HL-60/S4 treated with retinoic acid at 250 ng/mL for 4 days and 3 days (cell line): Measurements from ENCODE around the gene KCTD16.

ENCODE experiments used
- in situ Hi-C: fragments of 300-500 bp; cut with MboI; formaldehyde crosslinking; loops from 2 replicates; pipeline ENCODE4 v1.7.0; 2022; ENCODE audit warnings: low sequenced_read_pairs

KCTD16 gene

DNA sequence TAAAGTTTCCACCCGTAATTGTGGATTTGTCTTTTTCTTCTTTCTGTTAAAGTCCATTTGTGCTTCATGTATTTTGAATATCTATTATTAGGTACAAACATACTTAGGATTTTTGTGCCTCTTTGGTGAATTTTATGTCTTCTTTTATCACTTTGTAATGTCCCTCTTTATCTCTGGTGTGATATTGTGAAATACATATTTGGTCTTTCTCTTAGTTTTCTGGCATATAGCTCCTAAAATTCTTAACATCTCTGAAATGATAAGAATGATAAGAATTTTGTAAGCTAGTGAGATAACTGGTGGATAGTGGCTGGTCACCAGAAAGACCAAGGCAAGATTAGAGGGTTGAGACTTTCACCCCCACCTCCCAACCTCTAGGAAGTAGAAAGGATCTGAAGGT is 111.1 kb downstream of the KCTD16 start:
- in situ Hi-C loops: no loop called here

DNA sequence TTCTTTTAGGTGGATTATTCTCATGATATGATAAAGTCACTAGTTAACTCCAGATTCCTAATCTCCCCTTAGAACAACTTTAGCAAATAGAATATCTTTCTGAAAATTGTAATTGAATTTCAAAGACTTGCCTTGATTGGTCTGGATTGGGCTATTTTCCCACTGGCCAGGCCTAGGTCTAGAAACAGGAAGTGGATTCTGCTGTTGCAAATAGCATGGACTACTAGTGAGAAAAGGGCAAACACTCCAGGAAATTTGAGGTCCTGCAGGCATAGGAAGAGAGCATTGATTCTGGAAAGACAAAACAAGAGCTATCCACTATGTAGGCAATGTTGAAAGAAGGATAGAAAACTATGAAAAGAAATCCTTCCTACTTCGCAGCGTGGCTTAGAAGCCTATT is 113.4 kb downstream of the KCTD16 start:
- in situ Hi-C loops: no loop called here

DNA sequence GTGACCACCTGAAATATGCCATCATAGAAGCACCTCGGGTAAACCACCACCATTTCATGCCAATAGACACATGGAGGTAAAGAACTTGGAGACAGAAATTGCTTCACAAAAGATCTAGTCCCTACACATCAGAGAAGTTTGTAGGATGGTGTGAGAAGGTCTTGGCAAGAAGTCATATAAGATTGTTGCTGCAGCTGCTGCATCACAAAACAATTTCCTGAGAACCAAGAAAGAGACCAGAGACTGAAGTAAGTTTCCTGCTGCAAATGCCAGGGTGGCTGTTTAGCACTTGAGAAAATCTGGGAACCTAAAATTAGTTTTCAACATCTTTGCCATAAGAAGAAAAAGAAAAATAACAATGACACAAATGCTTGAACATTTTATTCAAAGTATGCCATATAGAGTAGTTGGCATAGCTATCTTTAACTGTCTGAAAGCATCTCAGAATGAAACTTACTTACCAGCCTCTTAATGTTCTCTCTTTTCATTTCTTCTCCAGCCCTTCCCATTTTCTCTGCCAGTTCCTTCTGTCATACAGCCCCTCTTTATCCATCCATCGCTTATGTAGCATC is 114.3 kb downstream of the KCTD16 start:
- in situ Hi-C loops: no loop called here

GRCh38 chr5:144289277-144289676 is 118.6 kb downstream of the KCTD16 start:
- in situ Hi-C loops: no loop called here

DNA sequence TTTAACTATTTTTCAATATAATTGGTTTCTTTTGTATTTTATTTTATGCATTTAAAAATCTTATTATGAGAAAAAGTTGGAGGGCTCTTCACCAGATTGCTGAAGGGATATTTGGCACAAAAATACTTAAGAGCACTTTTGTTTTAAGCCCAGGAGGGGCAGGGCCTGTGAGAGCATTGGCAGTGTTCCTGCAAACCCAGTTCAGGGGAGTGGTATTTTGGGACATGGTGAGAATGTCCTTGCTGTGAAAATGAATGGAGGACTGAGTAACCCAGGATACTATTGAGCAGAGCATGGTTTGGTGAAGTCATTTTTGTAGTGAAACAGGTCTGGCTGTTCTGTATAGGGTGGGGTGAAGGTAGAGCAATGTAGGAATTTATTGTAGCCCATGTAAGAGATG is 121.4 kb downstream of the KCTD16 start:
- in situ Hi-C loops: no loop called here

GRCh38 chr5:144295284-144295683 is 124.6 kb downstream of the KCTD16 start:
- in situ Hi-C loops: no loop called here

DNA sequence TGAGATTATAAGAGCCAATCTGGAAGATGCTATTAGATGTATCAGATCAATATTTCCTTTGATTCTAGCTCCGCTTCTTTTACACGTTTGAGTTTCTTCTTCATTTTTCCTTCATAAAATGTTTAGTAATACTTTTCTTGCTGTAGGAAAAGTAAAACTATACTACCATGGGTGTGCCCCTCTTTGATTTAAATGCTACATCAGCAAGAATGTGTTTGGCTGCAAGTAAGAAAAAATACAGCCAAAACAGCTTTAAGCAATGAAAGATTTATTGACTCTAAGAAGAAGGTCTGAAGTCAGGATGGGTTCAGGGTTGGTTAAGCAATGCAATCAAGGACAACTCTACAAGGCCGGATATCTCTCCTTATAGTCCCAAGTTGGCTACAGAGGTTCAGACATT is 126.4 kb downstream of the KCTD16 start:
- in situ Hi-C loops: no loop called here

GRCh38 chr5:144298658-144299057 is 128.0 kb downstream of the KCTD16 start:
- in situ Hi-C loops: no loop called here

- in situ Hi-C loops: no loop called here
These were observed 134.0 kb downstream of the KCTD16 start for GRCh38 chr5:144304688-144305087.

- in situ Hi-C loops: no loop called here
These were observed 137.1 kb downstream of the KCTD16 start for GRCh38 chr5:144307736-144308135.

GRCh38 chr5:144308174-144308573 is 137.5 kb downstream of the KCTD16 start:
- in situ Hi-C loops: no loop called here

DNA sequence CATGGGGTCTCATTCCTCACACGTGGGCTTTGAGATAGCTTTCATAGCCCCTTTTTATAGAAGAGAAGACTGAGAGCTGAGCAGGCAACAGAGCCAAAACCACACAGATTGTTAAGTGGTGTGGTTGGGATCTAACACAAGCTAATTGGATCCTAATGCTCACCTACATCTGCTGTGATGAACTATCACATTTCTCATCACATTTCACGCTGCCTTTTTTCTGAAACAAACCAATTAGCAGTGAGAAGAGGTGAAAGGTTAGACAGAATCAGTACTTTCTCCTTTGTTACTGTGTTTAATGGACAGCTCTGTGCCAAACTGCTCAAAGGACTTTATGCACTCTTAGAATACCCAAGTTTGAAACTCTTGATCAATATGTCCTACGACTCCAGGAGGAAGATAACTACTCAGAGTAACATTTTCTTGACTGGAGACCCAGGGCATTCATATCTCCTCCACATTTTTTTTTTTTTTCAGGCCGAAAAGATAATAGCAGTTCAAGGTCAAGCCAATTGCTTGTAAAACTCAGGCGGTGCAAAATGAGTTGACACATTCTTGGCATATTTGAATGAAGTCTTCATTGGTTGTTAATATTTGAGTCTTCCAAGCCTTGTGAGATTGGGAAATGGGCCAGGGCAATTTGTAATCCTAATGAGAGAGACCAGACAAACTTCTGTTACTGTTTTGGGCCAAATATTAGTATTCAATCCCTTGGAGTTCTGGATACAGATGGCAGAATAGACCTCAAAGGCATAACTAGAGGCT is 138.4 kb downstream of the KCTD16 start:
- in situ Hi-C loops: no loop called here

- in situ Hi-C loops: no loop called here
These were observed 139.9 kb downstream of the KCTD16 start for GRCh38 chr5:144310621-144311020.

DNA sequence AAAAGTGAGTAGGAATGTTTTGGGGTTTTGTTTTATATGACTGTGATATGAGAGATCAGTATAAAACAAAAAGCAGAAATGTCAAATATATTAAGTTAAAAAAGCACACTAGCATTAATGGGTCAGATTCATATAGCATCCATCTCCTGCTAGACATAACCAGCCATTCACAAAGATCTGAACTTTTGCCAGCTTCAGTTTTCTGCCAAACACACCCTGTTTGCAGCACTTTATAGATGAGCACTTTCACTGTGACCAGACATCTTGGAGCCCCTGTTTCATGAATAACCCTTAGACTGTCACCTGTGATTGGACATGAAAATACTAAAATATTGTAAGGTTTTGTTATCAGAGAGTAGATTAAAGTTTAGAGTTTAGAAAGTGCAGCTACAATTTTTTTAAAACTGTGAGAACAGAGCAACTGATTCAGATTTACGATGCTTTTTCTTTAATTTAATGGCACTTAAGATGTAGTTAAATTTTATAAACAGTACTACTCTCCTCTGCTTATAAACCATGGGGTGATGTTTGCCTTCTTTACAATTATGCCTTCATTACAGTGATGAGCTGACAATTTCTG is 142.6 kb downstream of the KCTD16 start:
- in situ Hi-C loops: no loop called here

GRCh38 chr5:144315026-144315425 is 144.4 kb downstream of the KCTD16 start:
- in situ Hi-C loops: no loop called here

DNA sequence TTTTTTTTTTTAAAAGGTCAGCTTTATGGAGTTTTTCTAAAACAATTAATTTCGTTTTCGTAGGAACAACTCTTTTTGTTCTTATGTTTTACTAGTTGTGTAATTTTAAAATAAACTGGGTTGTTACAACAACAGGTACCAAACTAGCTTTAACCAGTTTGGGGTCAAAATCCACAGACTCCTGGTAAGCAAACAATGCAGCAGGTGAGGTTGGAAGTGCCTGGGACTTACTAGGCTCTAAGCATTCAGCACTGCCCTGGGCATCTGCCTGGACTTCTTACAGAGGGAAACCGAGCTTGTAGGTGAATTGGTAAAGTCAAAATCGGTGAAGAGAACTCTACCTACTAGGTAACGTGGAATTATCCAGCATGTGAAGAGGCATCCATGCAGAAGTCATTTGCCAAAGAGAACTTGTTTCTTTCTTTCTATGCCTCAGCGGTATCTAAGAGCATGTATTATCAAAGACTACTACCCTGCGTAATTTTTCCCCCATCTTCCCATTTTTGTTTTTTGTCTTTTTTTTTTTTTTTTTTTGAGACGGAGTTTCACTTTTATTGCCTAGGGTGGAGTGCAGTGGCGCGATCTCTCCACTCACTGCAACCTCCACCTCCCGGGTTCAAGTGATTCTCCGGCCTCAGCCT is 145.4 kb downstream of the KCTD16 start:
- in situ Hi-C loops: no loop called here

GRCh38 chr5:144318011-144318410 is 147.3 kb downstream of the KCTD16 start:
- in situ Hi-C loops: no loop called here

DNA sequence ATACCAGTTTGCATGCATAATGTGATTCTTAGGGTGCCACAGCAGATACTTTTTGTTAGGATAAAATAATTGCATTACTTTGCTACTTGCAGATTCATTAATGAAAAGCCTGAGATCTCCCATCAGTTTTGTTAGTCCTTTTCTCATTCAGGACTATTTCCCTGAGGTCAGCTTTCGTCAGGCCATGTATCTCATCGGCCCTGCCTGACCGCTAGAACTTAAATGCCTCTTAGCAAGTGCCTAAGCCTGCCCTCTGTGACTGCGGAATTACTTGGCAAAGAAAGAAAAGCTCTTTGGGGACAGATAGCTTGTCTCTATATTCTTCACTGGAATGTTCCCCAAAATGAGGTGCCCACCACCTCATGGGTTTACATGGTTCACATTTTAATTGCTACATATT is 147.8 kb downstream of the KCTD16 start:
- in situ Hi-C loops: no loop called here

GRCh38 chr5:144323181-144323580 is 152.5 kb downstream of the KCTD16 start:
- in situ Hi-C loops: no loop called here

GRCh38 chr5:144325532-144325931 is 154.9 kb downstream of the KCTD16 start:
- in situ Hi-C loops: no loop called here

DNA sequence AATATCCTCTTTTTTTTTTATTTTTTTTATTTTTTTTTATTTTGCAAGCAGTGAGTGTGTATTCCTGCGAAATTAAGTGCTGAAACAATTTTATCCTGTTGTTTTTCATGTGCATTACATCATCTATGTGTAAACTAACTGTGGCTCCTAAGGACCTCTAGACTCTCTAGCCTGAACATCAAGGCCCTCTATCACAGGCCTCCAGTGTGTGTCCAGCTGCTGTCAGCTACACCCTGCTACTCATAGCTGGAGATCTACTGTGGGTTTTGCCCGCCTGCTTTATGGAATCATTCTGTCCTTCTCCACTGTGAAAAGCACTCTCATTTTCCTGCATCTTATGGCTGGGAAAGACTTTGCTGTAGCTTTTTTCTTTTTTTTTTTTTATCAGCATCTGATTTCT is 157.8 kb downstream of the KCTD16 start:
- in situ Hi-C loops: no loop called here

DNA sequence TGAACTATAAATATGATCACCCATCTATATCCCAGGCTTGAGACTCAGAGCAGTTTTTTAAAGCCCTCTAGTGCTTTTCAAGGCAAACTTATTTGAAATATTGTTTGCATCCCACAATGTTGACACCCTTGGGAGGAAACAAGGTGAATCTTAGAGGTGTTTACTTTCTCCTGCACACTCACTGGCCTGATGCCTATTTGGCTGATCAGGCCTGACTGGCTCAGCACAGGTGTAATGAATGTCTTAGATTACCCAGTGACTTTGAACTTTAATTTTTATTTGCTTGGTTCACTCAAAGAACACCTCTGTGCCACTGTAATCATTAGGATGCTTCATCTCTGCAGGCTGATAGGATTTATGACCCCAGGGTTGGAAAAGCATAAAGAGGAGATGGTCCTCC is 158.3 kb downstream of the KCTD16 start:
- in situ Hi-C loops: no loop called here
